Measurements from ENCODE around the gene DYRK3.
"Not testable (repeated sequence)": the region's sequence is repeated elsewhere in the genome, so short reads cannot be mapped to it uniquely, and the experiment has no call there.

DYRK3 gene

DNA sequence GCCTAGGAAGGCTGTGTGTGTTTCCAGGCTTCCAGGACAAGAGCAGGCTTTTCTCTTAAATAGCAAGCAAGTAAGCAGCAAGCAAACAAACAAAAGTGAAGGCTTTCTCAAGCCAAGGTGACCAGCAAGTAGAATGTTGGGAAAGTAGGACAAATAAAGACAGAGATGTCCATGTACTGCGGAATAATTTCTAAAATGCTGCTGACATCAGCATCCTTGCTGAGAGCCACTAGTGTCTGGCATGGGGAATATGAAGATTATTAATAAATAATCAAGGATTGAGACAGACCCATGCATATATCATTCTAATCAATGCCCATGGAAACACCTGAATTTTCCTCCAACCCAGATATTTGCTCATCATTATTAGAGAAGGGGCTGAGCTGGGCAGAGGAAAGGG, 6.4 kb upstream of the DYRK3 start:
- DNase-seq (ENCODE audit: insufficient read length, low spot score), result no peak
- FAIRE-seq, result no peak
- no peak for TF ChIP-seq POLR2AphosphoS5 (IDR thresholded peaks at IDR 0.05; ENCODE audit: low read depth, low read length)
- no peak for TF ChIP-seq PAX5 (IDR thresholded peaks at IDR 0.05; ENCODE audit: insufficient read depth, low read length, severe bottlenecking)
- TF ChIP-seq POLR2A (IDR thresholded peaks at IDR 0.05; ENCODE audit: low read depth, low read length), result no peak
- TF ChIP-seq POU2F2 (IDR thresholded peaks at IDR 0.05; ENCODE audit: low read depth, low read length), result no peak
- no peak for TF ChIP-seq TAF1 (IDR thresholded peaks at IDR 0.05; ENCODE audit: low read depth, low read length)
- no peak for TF ChIP-seq SPI1 (IDR thresholded peaks at IDR 0.05; ENCODE audit: low read depth, low read length)

DNA sequence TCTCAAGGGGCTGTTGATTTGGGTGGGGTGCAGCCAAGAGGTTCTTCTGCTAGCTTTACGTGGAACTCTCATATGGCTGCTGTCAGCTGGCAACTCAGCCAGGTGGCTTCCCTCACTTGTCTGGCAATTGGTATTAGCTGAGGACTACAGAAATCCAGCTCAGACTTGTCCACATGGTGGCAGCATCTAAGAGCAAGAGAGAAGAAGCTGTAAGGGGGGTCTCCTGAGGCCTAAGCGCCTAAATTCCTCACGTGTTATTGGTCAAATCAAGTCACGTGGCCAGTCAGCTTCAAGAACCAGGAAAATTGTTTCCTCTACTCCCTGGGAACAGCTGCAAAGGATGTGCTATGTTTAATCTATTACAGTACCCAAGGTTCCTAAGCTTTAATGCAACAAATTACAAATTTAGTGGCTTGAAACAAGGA, 4.2 kb upstream of the DYRK3 start:
- TF ChIP-seq PAX5 (IDR thresholded peaks at IDR 0.05; ENCODE audit: insufficient read depth, low read length, severe bottlenecking), result no peak
- TF ChIP-seq TAF1 (IDR thresholded peaks at IDR 0.05; ENCODE audit: low read depth, low read length), result no peak
- no peak for TF ChIP-seq SPI1 (IDR thresholded peaks at IDR 0.05; ENCODE audit: low read depth, low read length)
- TF ChIP-seq POU2F2 (IDR thresholded peaks at IDR 0.05; ENCODE audit: low read depth, low read length), result no peak
- no peak for TF ChIP-seq POLR2AphosphoS5 (IDR thresholded peaks at IDR 0.05; ENCODE audit: low read depth, low read length)
- no peak for TF ChIP-seq POLR2A (IDR thresholded peaks at IDR 0.05; ENCODE audit: low read depth, low read length)
- peak; percentile 43 for DNase-seq (ENCODE audit: insufficient read length, low spot score)

DNA sequence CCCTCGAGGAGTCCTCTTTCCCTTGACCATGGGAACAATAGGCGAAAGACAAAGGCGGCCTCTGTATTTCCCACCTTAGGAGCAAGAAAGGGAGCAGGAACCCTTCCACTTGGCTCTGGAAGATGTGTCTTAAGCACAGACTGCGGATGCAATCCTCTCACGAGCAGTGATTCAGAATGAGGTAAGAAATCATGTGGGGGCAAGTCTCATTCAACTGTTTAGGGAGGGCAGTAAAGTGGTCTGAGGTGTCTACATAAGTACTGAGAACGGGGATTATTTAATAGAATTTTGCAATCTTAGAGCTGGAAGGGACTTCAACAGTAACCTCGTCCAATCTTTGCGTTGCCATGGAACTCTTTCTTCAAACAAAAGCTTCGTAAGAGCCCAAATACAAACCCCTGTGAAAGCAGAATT, 1.6 kb upstream of the DYRK3 start:
- no peak for TF ChIP-seq TAF1 (IDR thresholded peaks at IDR 0.05; ENCODE audit: low read depth, low read length)
- no peak for TF ChIP-seq POLR2A (IDR thresholded peaks at IDR 0.05; ENCODE audit: low read depth, low read length)
- no peak for TF ChIP-seq POU2F2 (IDR thresholded peaks at IDR 0.05; ENCODE audit: low read depth, low read length)
- no peak for TF ChIP-seq SPI1 (IDR thresholded peaks at IDR 0.05; ENCODE audit: low read depth, low read length)
- TF ChIP-seq PAX5 (IDR thresholded peaks at IDR 0.05; ENCODE audit: insufficient read depth, low read length, severe bottlenecking), result no peak
- no peak for TF ChIP-seq POLR2AphosphoS5 (IDR thresholded peaks at IDR 0.05; ENCODE audit: low read depth, low read length)
- DNase-seq (ENCODE audit: insufficient read length, low spot score) (no peak), FAIRE-seq (no peak)

More for the DNA sequence above, 4.2 kb upstream of the DYRK3 start:
- FAIRE-seq, result peak; percentile 58

DNA sequence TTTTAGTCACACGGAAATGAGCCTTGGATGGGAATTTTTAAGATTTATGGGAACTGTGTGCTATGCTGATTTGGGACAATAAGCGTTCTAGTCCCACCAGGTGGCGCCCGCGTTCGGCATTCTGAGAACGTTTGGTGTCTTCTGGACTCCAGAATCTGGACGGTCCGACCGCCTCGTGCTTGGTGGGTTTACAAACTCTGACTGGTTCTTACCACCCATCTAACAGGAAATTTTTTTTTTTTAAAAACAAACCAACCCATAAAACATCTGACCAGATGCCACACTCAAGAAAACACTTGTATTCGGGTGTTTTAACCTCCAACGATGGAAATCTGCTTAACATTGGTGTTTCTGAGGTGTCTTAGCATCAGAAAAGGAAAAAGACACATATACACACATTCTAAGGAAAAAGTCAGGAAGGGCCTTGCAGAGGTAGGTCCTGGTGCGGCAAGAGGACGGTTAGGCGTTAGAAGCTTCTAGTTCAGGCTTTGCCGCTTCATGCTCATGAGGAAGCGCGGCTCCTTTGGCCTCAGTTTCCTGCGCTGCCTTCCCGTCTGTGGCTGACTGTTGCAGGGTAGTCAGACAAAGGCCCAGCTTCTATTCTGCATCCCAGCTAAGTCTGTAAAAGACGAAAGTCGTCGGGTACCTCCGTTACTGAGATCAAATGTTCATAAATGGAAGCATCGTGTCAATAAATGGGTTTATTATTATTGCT, 814 bp upstream of the DYRK3 start:
- TF ChIP-seq POLR2A (IDR thresholded peaks at IDR 0.05; ENCODE audit: low read depth, low read length) (no peak), POLR2AphosphoS5 (IDR thresholded peaks at IDR 0.05; ENCODE audit: low read depth, low read length) (no peak), PAX5 (IDR thresholded peaks at IDR 0.05; ENCODE audit: insufficient read depth, low read length, severe bottlenecking) (no peak), SPI1 (IDR thresholded peaks at IDR 0.05; ENCODE audit: low read depth, low read length) (0 out of 2 replicates have a peak, but pooled peaks have one; percentile 14), POU2F2 (IDR thresholded peaks at IDR 0.05; ENCODE audit: low read depth, low read length) (no peak), TAF1 (IDR thresholded peaks at IDR 0.05; ENCODE audit: low read depth, low read length) (no peak)
- FAIRE-seq (peak; percentile 28), DNase-seq (ENCODE audit: insufficient read length, low spot score) (no peak)

DNA sequence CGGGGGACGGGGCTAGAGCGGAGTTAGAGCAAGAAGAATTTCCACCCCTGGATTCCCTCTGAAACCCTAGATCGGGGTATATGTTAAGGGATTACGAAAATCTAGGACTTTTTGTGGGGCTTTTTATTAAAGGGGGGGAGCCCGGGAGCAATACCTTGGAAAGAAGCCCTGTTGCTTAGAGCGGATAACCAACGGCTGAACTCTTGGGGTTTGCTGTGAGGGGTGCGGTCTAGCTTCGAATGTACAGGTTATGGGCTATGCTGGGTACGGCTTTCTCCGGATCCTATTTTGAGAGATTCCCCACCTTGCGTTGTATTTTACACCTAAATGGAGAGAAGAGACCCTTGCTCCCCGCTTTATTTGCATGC, 626 bp downstream of the DYRK3 start:
- FAIRE-seq (no peak), DNase-seq (ENCODE audit: insufficient read length, low spot score) (no peak)
- no peak for TF ChIP-seq SPI1 (IDR thresholded peaks at IDR 0.05; ENCODE audit: low read depth, low read length)
- no peak for TF ChIP-seq PAX5 (IDR thresholded peaks at IDR 0.05; ENCODE audit: insufficient read depth, low read length, severe bottlenecking)
- TF ChIP-seq POU2F2 (IDR thresholded peaks at IDR 0.05; ENCODE audit: low read depth, low read length), result no peak
- TF ChIP-seq POLR2A (IDR thresholded peaks at IDR 0.05; ENCODE audit: low read depth, low read length), result no peak
- TF ChIP-seq POLR2AphosphoS5 (IDR thresholded peaks at IDR 0.05; ENCODE audit: low read depth, low read length), result no peak
- TF ChIP-seq TAF1 (IDR thresholded peaks at IDR 0.05; ENCODE audit: low read depth, low read length), result no peak

DNA sequence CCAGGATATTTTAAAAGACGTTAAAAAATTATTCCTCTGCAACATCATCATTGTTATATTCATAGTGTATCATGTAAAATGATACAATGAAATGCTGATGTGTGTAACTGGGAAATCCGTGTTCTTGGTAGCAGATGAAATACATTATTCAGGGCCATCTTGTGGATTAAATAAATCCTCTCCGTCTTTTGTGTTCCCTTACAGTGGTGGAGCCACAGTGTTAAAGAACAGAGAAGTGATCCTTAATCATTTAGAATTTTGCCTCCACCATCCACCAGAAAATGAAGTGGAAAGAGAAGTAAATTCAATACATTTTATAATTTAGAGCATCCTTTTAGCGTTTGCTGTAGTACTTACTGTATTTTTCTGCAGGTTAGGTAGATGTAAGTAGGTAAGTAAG, 1.3 kb downstream of the DYRK3 start:
- FAIRE-seq (no peak), DNase-seq (ENCODE audit: insufficient read length, low spot score) (no peak)
- TF ChIP-seq POU2F2 (IDR thresholded peaks at IDR 0.05; ENCODE audit: low read depth, low read length) (no peak), POLR2AphosphoS5 (IDR thresholded peaks at IDR 0.05; ENCODE audit: low read depth, low read length) (no peak), TAF1 (IDR thresholded peaks at IDR 0.05; ENCODE audit: low read depth, low read length) (no peak), PAX5 (IDR thresholded peaks at IDR 0.05; ENCODE audit: insufficient read depth, low read length, severe bottlenecking) (no peak), SPI1 (IDR thresholded peaks at IDR 0.05; ENCODE audit: low read depth, low read length) (no peak), POLR2A (IDR thresholded peaks at IDR 0.05; ENCODE audit: low read depth, low read length) (no peak)

DNA sequence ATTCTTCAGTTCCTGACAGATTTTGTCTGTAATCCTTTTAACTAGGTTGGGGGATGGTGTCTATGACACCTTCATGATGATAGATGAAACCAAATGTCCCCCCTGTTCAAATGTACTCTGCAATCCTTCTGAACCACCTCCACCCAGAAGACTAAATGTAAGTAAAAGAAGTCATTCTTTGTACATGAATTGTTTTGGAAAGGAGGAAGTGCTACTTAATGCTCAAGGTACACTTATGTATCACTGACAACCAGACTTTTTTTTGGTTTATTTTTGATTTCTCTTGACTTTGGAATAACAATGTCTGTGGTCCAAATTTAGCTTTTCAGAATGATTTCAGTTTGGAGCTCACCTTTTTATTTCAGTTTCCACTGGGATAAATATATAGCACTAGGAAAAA, 2.3 kb downstream of the DYRK3 start:
- FAIRE-seq (no peak), DNase-seq (ENCODE audit: insufficient read length, low spot score) (no peak)
- peak; percentile 88 for TF ChIP-seq SPI1 (IDR thresholded peaks at IDR 0.05; ENCODE audit: low read depth, low read length)
- no peak for TF ChIP-seq TAF1 (IDR thresholded peaks at IDR 0.05; ENCODE audit: low read depth, low read length)

DNA sequence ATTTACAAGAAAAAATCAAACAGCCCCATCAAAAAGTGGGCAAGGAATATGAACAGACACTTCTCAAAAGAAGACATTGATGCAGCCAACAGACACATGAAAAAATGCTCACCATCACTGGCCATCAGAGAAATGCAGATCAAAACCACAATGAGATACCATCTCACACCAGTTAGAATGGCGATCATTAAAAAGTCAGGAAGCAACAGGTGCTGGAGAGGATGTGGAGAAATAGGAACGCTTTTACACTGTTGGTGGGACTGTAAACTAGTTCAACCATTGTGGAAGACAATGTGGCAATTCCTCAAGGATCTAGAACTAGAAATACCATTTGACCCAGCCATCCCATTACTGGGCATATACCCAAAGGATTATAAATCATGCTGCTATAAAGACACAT, 6.7 kb downstream of the DYRK3 start:
- not testable (repeated sequence) for FAIRE-seq; DNase-seq (ENCODE audit: insufficient read length, low spot score)

DNA sequence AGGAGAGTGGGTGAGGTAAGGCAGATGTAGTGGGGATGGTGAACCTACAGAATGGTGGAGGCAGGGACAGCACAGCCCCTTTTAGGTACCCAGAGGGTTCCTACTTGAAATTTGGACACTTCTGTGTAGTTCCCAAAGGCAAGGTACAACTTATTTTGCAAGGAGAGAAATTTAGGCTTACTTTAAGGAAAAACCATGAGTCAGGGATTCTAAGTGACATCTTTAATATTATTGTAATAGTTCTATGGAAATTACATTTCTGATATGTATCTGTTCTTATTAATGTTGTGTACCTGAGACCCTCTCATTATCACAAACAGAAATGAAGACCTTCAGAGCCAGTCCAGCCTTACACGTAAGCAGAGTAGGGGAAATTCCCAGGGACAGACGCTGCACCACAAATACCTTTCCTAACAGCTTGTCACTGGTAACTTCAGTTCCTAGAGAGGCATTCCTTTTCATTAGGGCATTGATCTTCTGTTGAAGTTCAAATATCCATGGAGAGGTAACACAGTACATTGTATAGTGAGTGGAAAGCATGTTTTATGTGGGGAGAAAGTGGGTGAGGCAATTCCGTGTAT, 7.9 kb downstream of the DYRK3 start:
- FAIRE-seq (no peak), DNase-seq (ENCODE audit: insufficient read length, low spot score) (no peak)
- TF ChIP-seq POLR2A (IDR thresholded peaks at IDR 0.05; ENCODE audit: low read depth, low read length), result no peak
- no peak for TF ChIP-seq TAF1 (IDR thresholded peaks at IDR 0.05; ENCODE audit: low read depth, low read length)

DNA sequence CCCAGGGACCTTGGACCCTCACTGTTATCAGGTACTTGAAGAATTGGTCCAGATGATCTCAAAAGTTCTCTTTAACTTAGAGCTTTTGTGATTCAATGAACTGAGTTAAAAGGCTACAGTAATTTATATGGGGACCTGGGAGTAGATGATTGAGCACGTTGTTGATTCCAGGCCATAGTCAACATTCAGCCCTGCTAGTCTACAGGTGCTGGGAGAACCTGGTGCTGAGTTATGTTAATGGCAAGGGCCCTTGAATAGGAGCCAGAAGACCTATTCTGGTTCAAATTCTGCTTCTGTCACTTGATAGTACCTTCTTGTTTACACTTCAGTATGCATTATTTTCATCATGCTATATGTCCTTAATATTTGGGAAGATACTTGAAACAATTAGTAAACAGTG, 11.2 kb downstream of the DYRK3 start:
- no peak for DNase-seq (ENCODE audit: insufficient read length, low spot score)
- FAIRE-seq, result no peak
- no peak for TF ChIP-seq SPI1 (IDR thresholded peaks at IDR 0.05; ENCODE audit: low read depth, low read length)
- TF ChIP-seq PAX5 (IDR thresholded peaks at IDR 0.05; ENCODE audit: insufficient read depth, low read length, severe bottlenecking), result no peak
- no peak for TF ChIP-seq POLR2AphosphoS5 (IDR thresholded peaks at IDR 0.05; ENCODE audit: low read depth, low read length)
